ENCODE data around the gene ARL2.
A peak's percentile ranks its signal among the peaks of the same experiment; 100 is the strongest.

Gene ARL2

GRCh38 chr11:65034423-65034822 is 20.5 kb downstream of the ARL2 start:
- Histone ChIP-seq H3K27ac (no peak overlapping the region), H3K36me3 (peaks cover 58% of the 10 kb centered on the region), H3K4me3 (ENCODE audit: low read depth in 1 of 2, low read length in 1 of 2) (no peak overlapping the region), H3K9me3 (no peaks in the 10 kb centered on the region), H3K4me1 (ENCODE audit: control insufficient read depth in 1 of 2, insufficient read depth in 1 of 2, low read depth in 1 of 2, low read length in 1 of 2) (no peaks in the 10 kb centered on the region), H3K27me3 (no peaks in the 10 kb centered on the region)
- TF ChIP-seq, protein P1, sequence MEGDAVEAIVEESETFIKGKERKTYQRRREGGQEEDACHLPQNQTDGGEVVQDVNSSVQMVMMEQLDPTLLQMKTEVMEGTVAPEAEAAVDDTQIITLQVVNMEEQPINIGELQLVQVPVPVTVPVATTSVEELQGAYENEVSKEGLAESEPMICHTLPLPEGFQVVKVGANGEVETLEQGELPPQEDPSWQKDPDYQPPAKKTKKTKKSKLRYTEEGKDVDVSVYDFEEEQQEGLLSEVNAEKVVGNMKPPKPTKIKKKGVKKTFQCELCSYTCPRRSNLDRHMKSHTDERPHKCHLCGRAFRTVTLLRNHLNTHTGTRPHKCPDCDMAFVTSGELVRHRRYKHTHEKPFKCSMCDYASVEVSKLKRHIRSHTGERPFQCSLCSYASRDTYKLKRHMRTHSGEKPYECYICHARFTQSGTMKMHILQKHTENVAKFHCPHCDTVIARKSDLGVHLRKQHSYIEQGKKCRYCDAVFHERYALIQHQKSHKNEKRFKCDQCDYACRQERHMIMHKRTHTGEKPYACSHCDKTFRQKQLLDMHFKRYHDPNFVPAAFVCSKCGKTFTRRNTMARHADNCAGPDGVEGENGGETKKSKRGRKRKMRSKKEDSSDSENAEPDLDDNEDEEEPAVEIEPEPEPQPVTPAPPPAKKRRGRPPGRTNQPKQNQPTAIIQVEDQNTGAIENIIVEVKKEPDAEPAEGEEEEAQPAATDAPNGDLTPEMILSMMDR (IDR thresholded peaks at IDR 0.05) = no peak

- TF ChIP-seq, protein P1 (IDR thresholded peaks at IDR 0.05) = no peak
- peaks cover 4 to 5% of the 10 kb centered on the region in 2 experiments for H3K4me1 ChIP-seq (ENCODE audit: control insufficient read depth in 1 of 2, insufficient read depth in 1 of 2, low read depth in 1 of 2, low read length in 1 of 2)
- H3K9me3 ChIP-seq = no peaks in the 10 kb centered on the region
- H3K27ac ChIP-seq = no peak overlapping the region
- H3K4me3 ChIP-seq (ENCODE audit: low read depth in 1 of 2, low read length in 1 of 2) = no peak overlapping the region
- H3K36me3 ChIP-seq = peaks cover 58% of the 10 kb centered on the region
- no peaks in the 10 kb centered on the region for H3K27me3 ChIP-seq
These were observed 21.6 kb downstream of the ARL2 start for GRCh38 chr11:65035579-65035978.

DNA sequence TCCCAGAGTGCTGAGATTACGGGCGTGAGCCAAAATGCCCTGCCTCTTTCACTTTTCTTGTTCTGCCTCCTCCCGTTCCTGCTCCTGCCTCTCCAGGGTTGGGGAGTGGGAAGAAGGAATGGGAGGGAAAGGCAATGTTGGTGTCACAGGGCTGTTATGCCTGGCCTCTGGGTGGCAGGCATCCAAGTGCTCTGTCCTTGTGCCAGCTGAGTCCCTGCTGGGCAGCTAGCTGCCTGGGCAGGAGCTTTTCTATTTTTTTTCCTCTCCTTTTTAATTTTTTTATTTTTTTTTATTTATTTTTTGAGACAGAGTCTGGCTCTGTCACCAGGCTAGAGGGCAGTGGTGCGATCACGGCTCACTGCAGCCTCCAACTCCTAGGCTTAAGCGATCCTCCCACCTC is 23.0 kb downstream of the ARL2 start:
- H3K36me3 ChIP-seq = peaks cover 57% of the 10 kb centered on the region
- TF ChIP-seq, protein P1 (IDR thresholded peaks at IDR 0.05) = no peak
- H3K9me3 ChIP-seq = no peaks in the 10 kb centered on the region
- no peaks in the 10 kb centered on the region for H3K27me3 ChIP-seq
- peaks cover 11 to 15% of the 10 kb centered on the region in 2 experiments for H3K4me1 ChIP-seq (ENCODE audit: control insufficient read depth in 1 of 2, insufficient read depth in 1 of 2, low read depth in 1 of 2, low read length in 1 of 2)
- no peak overlapping the region for H3K27ac ChIP-seq
- H3K4me3 ChIP-seq (ENCODE audit: low read depth in 1 of 2, low read length in 1 of 2) = no peak overlapping the region

- H3K36me3 ChIP-seq = peaks cover 28% of the 10 kb centered on the region
- H3K27ac ChIP-seq = peak overlapping the region; percentile 90
- H3K9me3 ChIP-seq = no peaks in the 10 kb centered on the region
- H3K27me3 ChIP-seq = no peaks in the 10 kb centered on the region
- H3K4me1 ChIP-seq (ENCODE audit: control insufficient read depth in 1 of 2, insufficient read depth in 1 of 2, low read depth in 1 of 2, low read length in 1 of 2) = peaks cover 24 to 26% of the 10 kb centered on the region in 2 experiments
- H3K4me3 ChIP-seq (ENCODE audit: low read depth in 1 of 2, low read length in 1 of 2) = peak overlapping the region; percentile 89 to 99
- TF ChIP-seq, protein P1 (IDR thresholded peaks at IDR 0.05) = no peak
These were observed 26.5 kb downstream of the ARL2 start for GRCh38 chr11:65040520-65040846.

DNA sequence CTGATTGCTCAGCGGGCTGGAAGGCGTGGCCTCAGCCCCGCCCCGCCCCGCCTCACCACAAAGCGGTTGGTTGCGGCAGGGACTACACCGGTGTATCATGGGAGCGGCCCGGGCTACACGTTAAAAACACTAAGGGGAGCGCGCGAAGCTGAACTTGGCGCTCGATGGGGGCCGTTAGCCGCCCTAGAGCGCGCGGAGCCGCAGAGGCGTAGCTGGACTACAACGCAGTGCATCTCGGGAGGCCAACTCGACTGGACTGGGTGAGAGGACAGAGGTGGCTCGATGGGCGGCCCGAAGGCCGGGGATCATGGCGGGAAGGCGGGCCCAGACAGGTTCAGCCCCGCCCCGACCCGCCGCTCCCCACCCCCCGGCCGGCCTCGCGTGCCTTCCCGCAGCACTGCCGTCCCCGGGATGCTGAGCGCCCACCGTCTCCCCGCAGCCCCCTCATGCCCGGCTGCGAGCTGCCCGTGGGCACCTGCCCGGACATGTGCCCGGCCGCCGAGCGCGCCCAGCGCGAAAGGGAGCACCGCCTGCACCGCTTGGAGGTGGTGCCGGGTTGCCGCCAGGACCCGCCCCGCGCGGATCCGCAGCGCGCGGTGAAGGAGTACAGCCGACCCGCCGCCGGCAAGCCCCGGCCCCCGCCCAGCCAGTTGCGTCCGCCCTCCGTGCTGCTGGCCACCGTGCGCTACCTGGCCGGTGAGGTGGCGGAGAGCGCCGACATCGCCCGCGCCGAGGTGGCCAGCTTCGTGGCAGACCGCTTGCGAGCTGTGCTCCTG is 27.1 kb downstream of the ARL2 start, which contains the start of gene SAC3D1:
SAC3D1 (plus strand) TSS at position 364 of the 776 bp plus-strand sequence; CDS start at position 447, 83 bp downstream.
- H3K27ac ChIP-seq = peak within 1 kb of the TSS; percentile 90

More for the DNA sequence above, 27.1 kb downstream of the ARL2 start, which contains the start of gene SAC3D1:
- TF ChIP-seq, protein P1 (IDR thresholded peaks at IDR 0.05) = peak; percentile 4
- Histone ChIP-seq H3K36me3 (peaks cover 23% of the 10 kb centered on the region), H3K4me1 (ENCODE audit: control insufficient read depth in 1 of 2, insufficient read depth in 1 of 2, low read depth in 1 of 2, low read length in 1 of 2) (peaks cover 24 to 26% of the 10 kb centered on the region in 2 experiments), H3K27me3 (no peaks in the 10 kb centered on the region), H3K9me3 (no peaks in the 10 kb centered on the region), H3K4me3 (ENCODE audit: low read depth in 1 of 2, low read length in 1 of 2) (peak within 1 kb of the TSS; percentile 89 to 99)

All from neutrophil (primary cell).